Prostate gland (tissue), 2 donors: ENCODE results near the gene ADGRD1. TPM values are rescaled to one million over a fixed set of nuclear protein-coding genes. Genes with fewer than 3 reads are reported as not detected.

Source experiments
- DNase-seq: peaks from one replicate; pipeline ENCODE4 v3.0.0-alpha.2; 2019; ENCODE audit warnings: low spot score
- H3K27ac ChIP-seq, 2 donors: fragments of 200-600 bp; sonication (generic); 2 replicates each; pipeline ENCODE4 v1.5.1; 2017 to 2019
- H3K27me3 ChIP-seq: fragments of 200-600 bp; sonication (generic); replicated peaks from 2 replicates; pipeline ENCODE4 v1.5.1; 2019; ENCODE audit not compliant: insufficient read depth
- H3K36me3 ChIP-seq, 2 donors: fragments of 200-600 bp; sonication (generic); 1 replicate in 1 of 2; 2 replicates in 1 of 2; pipeline versions ENCODE4 v1.5.1 to v1.8.1; 2017 to 2019
- H3K4me1 ChIP-seq: fragments of 200-600 bp; sonication (generic); replicated peaks from 2 replicates; pipeline ENCODE4 v1.5.1; 2019
- H3K4me3 ChIP-seq, 2 donors: fragments of 200-600 bp; sonication (generic); 2 replicates each; pipeline ENCODE4 v1.5.1; 2017 to 2019
- H3K9me3 ChIP-seq: fragments of 200-600 bp; sonication (generic); 2 replicates; pipeline ENCODE4 v1.5.1; 2017
- CTCF ChIP-seq, 4 experiments: fragments of 200-600 bp in 2 of 4; fragments of 450-650 bp in 2 of 4; sonication (generic) in 2 of 4; IDR thresholded peaks; 1 replicate in 3 of 4; 2 replicates in 1 of 4; pipeline ENCODE4 v1.5.1; 2016 to 2019; ENCODE audit warnings: antibody characterized with exemption in 4 of 4, mild to moderate bottlenecking in 2 of 4, moderate library complexity in 2 of 4
- POLR2A ChIP-seq: fragments of 450-650 bp; IDR thresholded peaks from one replicate; pipeline ENCODE4 v1.6.1; 2016; ENCODE audit warnings: antibody characterized with exemption, mild to moderate bottlenecking
- POLR2AphosphoS5 ChIP-seq: sonication (generic); formaldehyde crosslinking; IDR thresholded peaks from one replicate; pipeline ENCODE4 v1.6.1; 2017; ENCODE audit warnings: antibody characterized with exemption
- WGBS: methylation state at CpG from one replicate; pipeline ENCODE4 v1.1.5; 2018; 5-methylcytosine and 5-hydroxymethylcytosine counted together
- intact Hi-C: fragments of 100-400 bp; cut with DNase I; formaldehyde crosslinking; loops from one replicate; pipeline ENCODE4 v1.14.2; 2022
- total RNA-seq, 2 donors: library from RNA; depleted of rRNA; stranded (reverse); fragments of >200 nt; gene quantifications; one replicate each; pipeline ENCODE4 v1.1.0, GENCODE V29; 2016

ADGRD1 gene
- total RNA-seq, 2 donors from 2014 or later, result 4.3 to 20.9 TPM

- Histone ChIP-seq H3K36me3 (no peaks in the 10 kb centered on the region), H3K27me3 (peaks cover 2% of the 10 kb centered on the region), H3K27ac (no peak overlapping the region), H3K9me3 (no peaks in the 10 kb centered on the region), H3K4me3 (no peak overlapping the region), H3K4me1 (no peaks in the 10 kb centered on the region)
- TF ChIP-seq CTCF (IDR thresholded peaks at IDR 0.05) (no peak), POLR2A (no peak)
- DNase-seq, result no peak
- 70% methylated on average over 19 of the region's 19 CpGs for WGBS
- intact Hi-C loops, result loop anchor here (5.0 to 10.0 kb wide), 2 partner anchors 216 to 702 kb away; no protein-coding TSS in a partner anchor
These were observed 179.6 kb downstream of the ADGRD1 start for GRCh38 chr12:131133015-131133905.

- Histone ChIP-seq H3K4me1 (no peaks in the 10 kb centered on the region), H3K4me3 (no peak overlapping the region), H3K36me3 (no peaks in the 10 kb centered on the region), H3K27me3 (peaks cover 2% of the 10 kb centered on the region), H3K9me3 (no peaks in the 10 kb centered on the region), H3K27ac (no peak overlapping the region)
- 73% methylated on average over 5 of the region's 5 CpGs for WGBS
- no peak for TF ChIP-seq POLR2A
- no peak for TF ChIP-seq CTCF (IDR thresholded peaks at IDR 0.05)
- TF ChIP-seq POLR2AphosphoS5, result no peak
- no peak for DNase-seq
- intact Hi-C loops, result loop anchor here (5.0 to 10.0 kb wide), 2 partner anchors 217 to 701 kb away; no protein-coding TSS in a partner anchor
These were observed 180.3 kb downstream of the ADGRD1 start for GRCh38 chr12:131133994-131134393.

GRCh38 chr12:131134523-131135310 is 181.0 kb downstream of the ADGRD1 start:
- Histone ChIP-seq H3K9me3 (no peaks in the 10 kb centered on the region), H3K27ac (no peak overlapping the region), H3K36me3 (no peaks in the 10 kb centered on the region), H3K27me3 (peaks cover 2% of the 10 kb centered on the region), H3K4me1 (no peaks in the 10 kb centered on the region), H3K4me3 (no peak overlapping the region)
- no peak for DNase-seq
- intact Hi-C loops, result loop anchor here (5.0 to 10.0 kb wide), 2 partner anchors 217 to 700 kb away; no protein-coding TSS in a partner anchor
- TF ChIP-seq POLR2AphosphoS5 (no peak), POLR2A (no peak), CTCF (IDR thresholded peaks at IDR 0.05) (no peak)
- 54% methylated on average over 9 of the region's 9 CpGs for WGBS

- no peak for DNase-seq
- intact Hi-C loops, result loop anchor here (10.0 kb wide), 1 partner anchor 699 kb away; no protein-coding TSS in a partner anchor
- TF ChIP-seq CTCF (IDR thresholded peaks at IDR 0.05), result no peak
- TF ChIP-seq POLR2A, result no peak
- no peak for TF ChIP-seq POLR2AphosphoS5
- H3K27me3 ChIP-seq, result peaks cover 2% of the 10 kb centered on the region
- no peaks in the 10 kb centered on the region for H3K9me3 ChIP-seq
- no peaks in the 10 kb centered on the region for H3K36me3 ChIP-seq
- WGBS, result 90% methylated on average over 13 of the region's 13 CpGs
- H3K27ac ChIP-seq, result no peak overlapping the region
- H3K4me1 ChIP-seq, result no peaks in the 10 kb centered on the region
- H3K4me3 ChIP-seq, result no peak overlapping the region
These were observed 181.6 kb downstream of the ADGRD1 start for GRCh38 chr12:131135311-131135785.
